Endothelial cell of umbilical vein (primary cell): ENCODE measurements around the gene DAPK3.

Source experiments
- CTCF ChIP-seq, 2 donors: IDR thresholded peaks; 1 replicate in 1 of 2; 2 replicates in 1 of 2; pipeline ENCODE4 v1.5.1; 2011; ENCODE audit warnings: low read length in 2 of 2, mild to moderate bottlenecking in 2 of 2, moderate library complexity in 2 of 2, control low read depth in 1 of 2, inconsistent platforms in 1 of 2, low read depth in 1 of 2; ENCODE audit not compliant: insufficient read depth in 1 of 2; ENCODE audit errors: extremely low read depth in 1 of 2
- FOS ChIP-seq: IDR thresholded peaks from 2 replicates; pipeline ENCODE4 v1.6.1; 2011; ENCODE audit warnings: mild to moderate bottlenecking, low read length, moderate library complexity, borderline replicate concordance; ENCODE audit not compliant: insufficient read depth
- JUN ChIP-seq: IDR thresholded peaks from 2 replicates; pipeline ENCODE4 v1.6.1; 2011; ENCODE audit warnings: borderline replicate concordance, low read depth; ENCODE audit not compliant: insufficient read length, insufficient read depth
- POLR2A ChIP-seq: IDR thresholded peaks from 2 replicates; pipeline ENCODE4 v1.6.1; 2012; ENCODE audit warnings: low read depth, mild to moderate bottlenecking, control low read depth, low read length

DNA sequence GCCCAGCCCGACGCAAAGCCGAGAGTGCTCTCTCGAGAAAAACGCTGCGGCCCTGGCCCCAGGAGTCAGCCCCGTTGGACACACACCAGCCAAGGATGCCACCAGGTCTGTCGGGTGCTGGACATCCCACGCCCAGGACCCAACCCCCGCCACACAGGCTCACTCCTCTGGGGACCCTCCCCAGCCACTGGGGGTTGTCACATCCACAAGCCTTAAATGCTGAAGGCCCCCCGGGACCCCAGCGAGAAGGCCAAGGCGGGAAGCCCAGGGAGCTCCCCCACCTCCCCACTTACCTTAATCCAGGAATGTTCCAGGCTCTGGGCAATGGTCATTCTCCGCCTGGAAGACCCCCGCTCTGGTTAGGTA lies 11.2 kb downstream of the DAPK3 start:
- TF ChIP-seq CTCF (IDR thresholded peaks at IDR 0.05; ENCODE audit: extremely low read depth in 1 of 2, insufficient read depth in 1 of 2, low read depth in 1 of 2, low read length in 2 of 2), result no peak
- TF ChIP-seq POLR2A, result no peak
- TF ChIP-seq FOS, result no peak
- no peak for TF ChIP-seq JUN
